ENCODE measurements around the gene SETD7.
"Not testable (repeated sequence)": the region's sequence is repeated elsewhere in the genome, so short reads cannot be mapped to it uniquely, and the experiment has no call there.

SETD7 gene

GRCh38 chr4:139509727-139510410 is 46.1 kb downstream of the SETD7 start:
- peak; percentile 32 for DNase-seq (ENCODE audit: low read depth)

DNA sequence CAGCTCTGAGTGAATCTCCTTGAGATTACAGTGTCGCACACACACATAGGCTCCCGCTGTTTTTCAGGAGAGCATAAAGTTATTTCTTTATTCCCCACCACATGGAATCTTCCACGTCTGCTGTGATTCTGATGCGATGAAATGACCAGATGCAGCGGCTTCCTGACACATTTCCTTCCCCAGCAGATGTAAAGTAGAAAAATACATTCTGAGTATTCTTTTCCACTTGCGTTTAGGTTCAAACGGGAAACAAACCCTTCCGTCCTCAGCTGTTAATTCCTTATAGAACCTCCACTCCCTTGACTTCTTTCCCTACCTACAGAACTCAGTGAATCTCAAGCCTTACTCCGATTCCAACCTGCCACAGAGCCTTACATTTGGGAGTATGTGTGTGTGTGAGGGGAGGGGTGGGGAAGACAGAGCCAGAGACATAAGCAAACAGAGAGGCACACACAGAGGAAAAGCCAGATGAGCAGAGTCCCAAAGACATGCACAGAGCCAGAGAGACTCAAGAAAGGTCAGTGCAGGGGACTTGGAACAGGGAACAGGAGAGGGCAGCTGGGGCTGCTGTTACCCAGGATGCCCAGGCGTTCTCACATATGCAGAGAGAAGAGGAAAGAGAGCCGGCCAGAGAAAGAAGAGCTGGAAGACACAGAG is 47.3 kb downstream of the SETD7 start:
- DNase-seq (ENCODE audit: low read depth), result no peak

GRCh38 chr4:139506774-139507173 is 49.2 kb downstream of the SETD7 start:
- no peak for DNase-seq (ENCODE audit: low read depth)

GRCh38 chr4:139503622-139504166 is 52.3 kb downstream of the SETD7 start:
- DNase-seq (ENCODE audit: low read depth), result no peak

DNA sequence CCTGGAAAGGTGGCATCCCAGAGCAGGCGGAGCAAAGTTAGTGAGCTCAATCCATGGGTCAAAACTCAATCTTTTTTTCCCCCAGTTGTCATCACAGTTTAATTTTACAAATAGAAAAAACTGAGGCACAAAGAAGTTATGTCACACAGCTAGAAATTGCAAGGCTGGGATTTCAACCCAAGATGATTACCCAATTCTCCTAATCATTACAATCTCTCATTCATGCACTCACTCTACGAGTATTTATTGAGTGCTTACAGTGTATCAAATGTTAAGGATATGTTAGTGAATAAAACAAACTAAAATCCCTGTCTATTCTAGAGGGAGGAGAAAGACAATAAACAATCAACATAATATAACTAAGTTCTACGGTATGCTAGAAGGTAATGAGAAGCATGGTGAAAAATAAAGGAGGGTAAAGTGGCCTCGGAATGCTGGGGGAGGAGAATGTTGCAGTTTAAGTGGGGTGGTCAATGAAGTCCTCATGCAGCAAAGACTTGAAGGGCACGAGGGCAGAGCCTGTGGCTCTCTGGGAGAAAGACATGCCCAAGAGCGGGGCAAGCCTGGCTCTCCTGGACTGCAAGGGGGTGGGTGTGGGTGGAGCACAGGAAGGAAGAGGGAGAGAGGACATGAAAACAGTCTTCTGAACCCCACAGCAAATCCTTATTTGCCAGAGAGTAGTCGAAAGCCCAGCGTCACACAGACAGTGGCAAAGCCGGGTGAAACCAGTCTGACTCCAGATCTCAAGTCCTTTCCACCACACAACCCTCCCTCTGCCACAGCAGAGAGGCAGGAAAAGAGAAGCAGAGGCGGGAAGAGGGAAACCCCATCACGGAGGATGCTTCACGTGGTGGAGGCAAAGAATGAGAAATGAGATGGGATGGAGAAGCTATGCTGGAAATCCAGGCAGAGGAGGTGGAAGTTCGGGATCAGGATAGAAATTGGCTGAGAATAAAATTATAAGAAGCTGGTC is 53.8 kb downstream of the SETD7 start:
- DNase-seq (ENCODE audit: low read depth), result no peak

DNA sequence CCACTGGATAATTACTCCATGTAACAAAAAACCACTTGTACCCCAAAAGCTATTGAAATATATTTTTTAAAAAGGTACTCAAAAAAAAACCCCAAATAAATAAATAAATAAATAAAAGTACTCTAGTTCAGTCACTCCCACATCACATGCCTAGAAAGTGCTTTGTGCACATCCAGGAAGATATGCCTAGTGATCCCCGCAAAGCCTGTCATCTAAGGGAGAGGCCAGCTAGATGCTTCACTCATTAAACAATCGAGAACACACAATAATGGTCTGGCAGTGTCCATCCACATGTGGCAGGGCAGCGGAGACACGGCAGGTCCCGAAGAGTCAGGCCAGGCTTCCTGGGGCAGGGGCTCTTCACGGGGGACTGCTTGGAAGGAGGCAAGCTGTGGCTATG is 54.5 kb downstream of the SETD7 start:
- DNase-seq (ENCODE audit: low read depth), result no peak

DNA sequence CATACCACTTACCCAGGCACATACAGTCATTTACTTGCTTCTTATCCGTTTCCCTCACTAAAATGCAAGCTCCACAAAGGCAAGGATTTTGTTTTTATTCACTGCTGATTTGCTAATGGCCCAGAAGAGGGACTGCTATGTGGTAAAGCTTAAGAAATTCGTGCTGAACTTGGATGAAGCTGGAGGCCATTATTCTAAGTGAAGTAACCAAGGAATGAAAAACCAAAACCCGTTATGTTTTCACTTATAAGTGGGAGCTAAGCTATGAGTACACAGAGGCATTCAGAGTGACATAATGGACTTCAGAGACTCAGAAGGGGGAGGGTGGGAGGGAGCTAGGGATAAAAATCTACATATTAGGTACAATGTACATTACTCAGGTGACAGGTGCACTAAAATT is 54.9 kb downstream of the SETD7 start:
- peak; percentile 28 for DNase-seq (ENCODE audit: low read depth)

DNA sequence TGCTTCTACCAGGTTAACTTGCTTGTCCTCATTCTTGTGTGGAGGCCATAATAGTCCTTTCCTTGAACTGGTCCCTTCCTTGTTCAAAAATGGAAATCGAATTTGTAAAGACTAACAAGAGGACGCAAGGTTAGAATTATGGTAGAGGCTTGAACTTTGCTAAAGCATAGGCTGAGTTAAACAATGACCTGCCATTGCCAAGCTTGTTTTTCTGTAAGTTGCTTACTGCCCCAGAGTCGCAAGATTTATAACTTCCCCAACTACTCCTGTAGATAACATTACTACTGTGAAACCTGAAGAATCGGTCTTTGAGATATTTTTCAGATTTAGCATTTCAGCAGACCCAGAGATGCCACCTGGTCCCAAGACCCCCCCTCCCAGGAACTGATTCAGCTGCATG is 56.8 kb downstream of the SETD7 start:
- DNase-seq (ENCODE audit: low read depth), result no peak

GRCh38 chr4:139493176-139493575 is 62.8 kb downstream of the SETD7 start:
- no peak for DNase-seq (ENCODE audit: low read depth)

DNA sequence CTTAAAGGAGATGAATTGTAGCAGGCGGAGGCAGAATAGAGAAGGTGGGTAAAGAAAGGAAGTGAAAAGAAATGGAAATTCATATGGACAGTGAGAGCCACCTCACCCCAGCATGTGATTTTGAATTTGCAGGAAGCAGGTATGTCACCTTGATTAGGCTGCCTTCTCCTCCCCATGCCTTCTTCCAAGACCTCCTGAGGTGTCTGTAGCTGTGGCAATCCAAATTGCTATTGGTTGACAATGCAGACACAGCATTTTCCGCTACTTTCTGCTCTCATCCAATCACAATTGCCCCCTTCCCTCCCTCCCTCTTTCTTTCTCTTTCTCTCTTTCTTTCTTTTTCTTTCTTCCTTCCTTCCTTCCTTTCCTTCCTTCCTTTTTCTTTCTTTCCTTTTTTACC is 63.6 kb downstream of the SETD7 start:
- DNase-seq (ENCODE audit: low read depth), result no peak

DNA sequence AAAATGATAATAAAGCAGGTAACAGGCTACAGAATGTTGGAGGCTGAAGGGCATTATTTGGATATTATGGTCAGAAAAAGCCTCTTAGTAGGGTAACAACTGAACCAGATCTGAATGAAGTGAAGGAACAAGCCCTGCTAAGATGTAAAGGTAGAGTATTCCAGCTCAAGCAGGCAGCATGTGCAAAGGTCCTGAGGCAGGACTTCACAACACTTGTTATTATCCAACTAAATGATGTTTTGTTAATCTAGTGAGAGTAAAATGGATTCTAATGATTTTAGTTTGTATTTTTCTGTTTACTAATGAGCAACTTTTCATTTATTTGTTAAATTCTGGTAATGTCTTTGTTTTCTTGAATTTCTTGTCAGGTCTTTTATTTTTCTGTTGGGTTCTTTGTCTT is 66.4 kb downstream of the SETD7 start:
- DNase-seq (ENCODE audit: low read depth), result no peak

DNA sequence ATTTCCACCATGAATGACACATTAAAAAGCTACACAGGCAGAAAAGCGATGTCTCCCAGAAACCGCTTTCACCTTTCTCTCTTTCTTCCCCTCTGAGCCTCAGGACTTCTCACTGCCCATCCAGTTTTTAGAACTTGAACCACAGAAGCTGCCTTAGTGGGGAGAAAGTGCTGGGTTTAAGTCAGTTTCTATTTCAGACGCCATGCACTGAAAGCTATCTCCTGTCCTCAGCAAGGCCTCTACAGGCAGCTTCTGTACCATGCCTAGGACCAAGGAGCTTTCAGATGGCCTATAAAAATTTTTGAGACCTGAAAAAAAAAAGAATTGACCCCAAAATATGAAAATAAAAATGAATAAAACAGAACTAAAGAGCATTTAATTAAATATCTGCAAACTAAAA is 67.6 kb downstream of the SETD7 start:
- no peak for DNase-seq (ENCODE audit: low read depth)

DNA sequence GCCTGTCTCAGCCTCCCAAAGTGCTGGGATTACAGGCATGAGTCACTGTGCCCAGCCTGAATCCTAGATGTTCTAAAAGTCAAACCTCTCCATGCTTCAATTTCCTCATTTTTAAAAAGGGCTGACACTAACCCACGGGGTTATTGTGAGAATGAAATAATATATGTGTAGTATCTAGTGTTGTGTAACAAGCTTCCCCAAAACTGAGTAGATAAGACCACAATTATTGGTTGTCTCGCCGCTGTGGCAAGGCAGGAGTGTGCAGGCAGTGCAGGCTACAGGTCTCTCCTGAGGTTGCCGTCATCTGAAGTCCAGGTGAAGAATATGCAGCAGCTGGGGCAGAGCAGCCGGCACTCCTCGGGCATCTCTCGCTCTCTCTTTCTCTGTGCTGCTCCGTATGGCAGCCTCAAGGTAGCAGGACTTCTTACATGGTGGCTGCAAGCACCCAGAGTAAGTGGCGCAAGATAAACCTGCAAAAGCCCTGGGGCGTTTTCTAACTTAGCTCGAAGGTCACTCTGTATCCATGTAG is 71.2 kb downstream of the SETD7 start:
- no peak for DNase-seq (ENCODE audit: low read depth)

DNA sequence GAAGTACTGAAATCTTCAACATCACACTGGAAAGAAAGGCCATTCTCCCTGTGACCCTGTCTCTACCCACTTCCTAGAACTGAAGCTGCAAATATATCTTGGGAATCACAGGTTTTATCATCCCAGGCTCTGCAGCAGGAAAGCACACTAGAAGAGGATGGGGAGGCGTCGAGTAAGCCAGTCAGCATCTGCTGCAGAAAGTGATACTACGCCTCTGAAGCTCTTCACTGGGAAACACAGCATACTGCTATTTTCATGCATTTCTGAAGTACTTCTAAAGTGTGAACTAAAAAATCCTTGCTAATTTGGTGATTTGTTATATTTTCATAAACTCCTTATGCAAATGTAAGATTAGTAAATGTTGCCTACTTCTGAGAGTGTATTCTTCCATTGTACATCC is 73.0 kb downstream of the SETD7 start:
- no peak for DNase-seq (ENCODE audit: low read depth)

GRCh38 chr4:139481465-139481864 is 74.6 kb downstream of the SETD7 start:
- no peak for DNase-seq (ENCODE audit: low read depth)

DNA sequence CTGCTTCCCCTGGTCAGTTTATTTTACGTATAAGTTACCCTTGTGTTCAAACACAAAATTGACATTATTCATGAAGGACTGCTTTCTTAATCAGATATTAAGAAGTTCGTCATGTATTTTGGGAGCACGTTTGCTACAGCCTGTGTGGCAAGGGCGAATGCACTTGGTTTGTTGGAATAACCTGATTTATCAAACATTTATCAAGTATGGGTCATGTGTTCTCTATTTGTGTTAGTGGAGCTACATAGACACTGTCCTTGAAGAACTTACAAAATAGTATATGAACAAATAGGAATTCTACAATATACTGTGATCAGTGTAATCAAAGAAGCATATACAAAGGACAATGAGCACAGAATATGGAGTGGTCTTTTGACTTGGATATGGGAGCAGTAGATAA is 79.7 kb downstream of the SETD7 start:
- DNase-seq (ENCODE audit: low read depth), result no peak

GRCh38 chr4:139472852-139473251 is 83.2 kb downstream of the SETD7 start:
- no peak for DNase-seq (ENCODE audit: low read depth)

DNA sequence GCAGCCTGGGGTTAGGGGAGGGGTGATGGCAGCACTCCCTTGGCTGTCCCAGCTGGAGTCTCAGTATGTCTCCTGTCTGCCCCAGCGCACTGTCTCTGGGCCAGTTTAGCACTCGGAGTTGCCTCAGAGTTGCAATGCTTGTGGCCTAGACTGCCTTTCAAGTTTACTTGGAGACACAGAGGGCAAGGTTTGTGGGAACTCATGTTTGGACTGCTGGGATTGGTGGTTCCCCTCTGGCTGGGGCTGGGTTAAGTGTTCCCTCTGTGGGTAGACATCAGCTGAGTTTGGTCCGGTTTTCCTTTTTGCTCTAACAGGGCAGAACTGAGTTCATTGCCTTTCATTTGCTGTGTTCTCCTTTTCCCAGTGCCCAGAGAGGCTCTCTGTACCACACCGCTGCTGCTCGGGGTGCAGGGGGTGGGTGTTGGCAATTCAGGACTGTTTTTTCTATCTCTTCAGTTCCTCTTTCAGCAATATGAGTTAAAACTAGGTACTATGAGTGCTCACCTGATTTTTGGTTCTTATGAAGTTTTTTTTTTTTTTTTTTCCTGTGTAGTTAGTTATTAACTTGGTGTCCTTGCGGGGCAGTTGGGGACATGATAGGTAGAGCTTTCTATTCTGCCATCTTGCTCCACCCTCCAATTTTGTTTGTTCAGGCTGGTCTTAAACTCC is 84.9 kb downstream of the SETD7 start:
- DNase-seq (ENCODE audit: low read depth), result no peak

GRCh38 chr4:139470295-139470694 is 85.7 kb downstream of the SETD7 start:
- DNase-seq (ENCODE audit: low read depth), result no peak

DNA sequence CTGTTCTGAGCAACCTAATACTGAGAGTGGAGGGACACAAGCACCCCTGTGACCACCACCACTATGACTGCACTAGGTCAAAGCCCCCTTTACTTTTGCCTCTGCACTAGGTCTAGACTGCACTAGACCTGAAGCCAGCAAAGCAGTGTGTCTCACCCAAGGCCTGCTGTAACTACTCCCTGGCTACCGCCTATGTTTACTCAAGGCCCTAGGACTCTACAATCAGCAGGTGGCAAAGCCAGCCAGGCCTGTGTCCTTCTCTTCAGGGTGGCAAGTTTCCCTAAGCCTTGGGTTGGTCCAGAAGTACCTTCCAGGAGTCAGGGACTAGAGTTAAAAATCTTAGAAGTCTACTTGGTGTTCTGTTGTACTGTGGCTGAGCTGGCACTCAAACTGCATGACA is 86.2 kb downstream of the SETD7 start:
- no peak for DNase-seq (ENCODE audit: low read depth)

DNA sequence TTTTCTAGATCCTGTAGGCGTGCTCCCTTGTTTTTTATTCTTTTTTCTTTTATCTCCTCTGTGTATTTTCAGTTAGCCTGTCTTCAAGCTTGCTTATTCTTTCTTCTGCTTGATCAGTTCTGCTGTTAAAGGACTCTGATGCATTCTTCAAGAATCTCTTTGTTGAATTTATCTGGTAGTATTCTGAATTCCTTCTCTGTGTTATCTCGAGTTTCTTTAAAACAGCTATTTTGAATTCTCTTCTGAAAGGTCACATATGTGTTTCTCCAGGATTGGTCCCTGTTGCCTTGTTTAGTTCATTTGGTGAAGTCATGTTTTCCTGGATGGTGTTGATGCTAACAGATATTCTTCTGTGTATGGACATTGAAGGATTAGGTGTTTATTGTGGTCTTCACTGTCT is 86.8 kb downstream of the SETD7 start:
- DNase-seq (ENCODE audit: low read depth), result peak; percentile 9

- DNase-seq (ENCODE audit: low read depth), result not testable (repeated sequence)
Measured at GRCh38 chr4:139468756-139469155, 87.3 kb downstream of the SETD7 start.
